ENCODE data around the gene ASCL3.

The ASCL3 gene

DNA sequence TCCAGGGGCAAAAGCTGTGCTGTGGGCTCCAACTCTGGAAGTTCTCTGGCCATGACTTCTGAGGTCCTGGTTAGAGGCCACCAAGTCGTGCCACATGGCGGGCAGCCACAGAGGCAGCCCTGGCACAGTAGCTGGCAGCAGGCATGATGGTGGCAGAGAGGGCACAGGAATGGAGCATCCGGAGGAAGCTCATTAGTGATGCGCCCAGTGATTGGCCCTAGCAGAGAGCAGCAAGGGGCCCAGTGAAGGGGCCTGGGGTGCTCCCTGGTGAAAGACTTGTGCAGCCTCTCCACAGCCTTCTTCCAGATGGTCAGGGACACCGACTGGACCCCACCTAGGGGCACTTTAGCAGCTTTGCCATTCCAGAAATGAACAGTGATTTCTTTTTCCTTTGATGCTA lies 17.1 kb downstream of the ASCL3 start:
- DNase-seq (ENCODE audit: low read depth): no peak
- TF ChIP-seq, protein P1, sequence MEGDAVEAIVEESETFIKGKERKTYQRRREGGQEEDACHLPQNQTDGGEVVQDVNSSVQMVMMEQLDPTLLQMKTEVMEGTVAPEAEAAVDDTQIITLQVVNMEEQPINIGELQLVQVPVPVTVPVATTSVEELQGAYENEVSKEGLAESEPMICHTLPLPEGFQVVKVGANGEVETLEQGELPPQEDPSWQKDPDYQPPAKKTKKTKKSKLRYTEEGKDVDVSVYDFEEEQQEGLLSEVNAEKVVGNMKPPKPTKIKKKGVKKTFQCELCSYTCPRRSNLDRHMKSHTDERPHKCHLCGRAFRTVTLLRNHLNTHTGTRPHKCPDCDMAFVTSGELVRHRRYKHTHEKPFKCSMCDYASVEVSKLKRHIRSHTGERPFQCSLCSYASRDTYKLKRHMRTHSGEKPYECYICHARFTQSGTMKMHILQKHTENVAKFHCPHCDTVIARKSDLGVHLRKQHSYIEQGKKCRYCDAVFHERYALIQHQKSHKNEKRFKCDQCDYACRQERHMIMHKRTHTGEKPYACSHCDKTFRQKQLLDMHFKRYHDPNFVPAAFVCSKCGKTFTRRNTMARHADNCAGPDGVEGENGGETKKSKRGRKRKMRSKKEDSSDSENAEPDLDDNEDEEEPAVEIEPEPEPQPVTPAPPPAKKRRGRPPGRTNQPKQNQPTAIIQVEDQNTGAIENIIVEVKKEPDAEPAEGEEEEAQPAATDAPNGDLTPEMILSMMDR (conservative IDR thresholded peaks at IDR 0.05; ENCODE audit: low read length): no peak
- no peak overlapping the region for H3K4me3 ChIP-seq (ENCODE audit: low read length)

DNA sequence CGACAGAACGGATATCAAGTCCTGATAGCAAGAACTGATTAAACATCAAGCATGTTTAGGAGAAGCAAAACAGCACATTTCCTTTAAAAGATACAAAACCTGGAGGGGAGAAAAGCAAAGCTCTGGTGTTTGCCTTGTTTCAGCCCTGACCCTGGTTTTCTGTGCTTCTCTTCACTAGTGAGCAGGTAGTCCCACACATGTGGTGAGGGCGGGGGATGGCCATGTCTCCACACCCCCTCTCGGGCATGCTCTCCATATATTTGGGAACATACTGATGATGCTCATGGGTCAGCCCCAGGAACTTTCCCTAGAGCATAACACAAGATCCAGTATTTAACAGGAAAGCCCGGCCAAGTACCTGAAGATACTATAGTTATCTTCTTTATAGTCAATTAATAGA lies 20.1 kb downstream of the ASCL3 start:
- no peak for DNase-seq (ENCODE audit: low read depth)
- TF ChIP-seq, protein P1 (conservative IDR thresholded peaks at IDR 0.05; ENCODE audit: low read length): no peak
- H3K4me3 ChIP-seq (ENCODE audit: low read length): no peak overlapping the region

DNA sequence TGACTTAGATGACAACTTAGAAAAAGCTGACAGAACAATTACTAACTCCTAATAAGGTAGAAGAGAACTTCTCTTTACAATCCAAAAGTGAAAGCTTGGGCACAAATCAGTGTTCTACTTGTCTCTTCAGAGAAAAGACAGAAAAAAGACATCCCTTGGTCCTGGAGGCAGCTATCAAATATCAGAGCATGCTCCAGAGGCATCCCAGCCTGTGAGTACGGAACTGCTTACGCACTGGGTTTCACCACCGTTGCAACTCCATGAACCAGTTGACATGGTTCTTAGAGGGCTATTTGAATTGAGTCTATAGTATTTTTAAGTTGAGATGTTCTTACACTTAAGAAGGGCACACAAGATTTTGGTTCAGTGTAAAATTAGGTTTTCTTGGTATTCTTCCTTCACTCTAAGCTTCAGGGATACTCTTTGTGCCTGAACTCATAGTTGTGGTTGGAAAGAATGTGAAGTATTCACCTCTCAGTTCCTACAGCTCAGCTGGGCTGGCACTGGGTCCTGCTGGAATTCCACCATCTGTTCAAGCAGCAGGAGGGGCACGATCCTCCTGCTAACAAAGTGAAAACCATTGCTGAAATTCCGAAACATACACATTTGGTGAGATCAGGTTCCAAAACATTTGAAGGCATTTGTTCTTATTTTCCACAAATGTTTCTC lies 25.5 kb downstream of the ASCL3 start:
- TF ChIP-seq, protein P1 (conservative IDR thresholded peaks at IDR 0.05; ENCODE audit: low read length): 0 out of 2 replicates have a peak, but pooled peaks have one; percentile 4
- H3K4me3 ChIP-seq (ENCODE audit: low read length): peak overlapping the region; percentile 23
- DNase-seq (ENCODE audit: low read depth): peak; percentile 96

DNA sequence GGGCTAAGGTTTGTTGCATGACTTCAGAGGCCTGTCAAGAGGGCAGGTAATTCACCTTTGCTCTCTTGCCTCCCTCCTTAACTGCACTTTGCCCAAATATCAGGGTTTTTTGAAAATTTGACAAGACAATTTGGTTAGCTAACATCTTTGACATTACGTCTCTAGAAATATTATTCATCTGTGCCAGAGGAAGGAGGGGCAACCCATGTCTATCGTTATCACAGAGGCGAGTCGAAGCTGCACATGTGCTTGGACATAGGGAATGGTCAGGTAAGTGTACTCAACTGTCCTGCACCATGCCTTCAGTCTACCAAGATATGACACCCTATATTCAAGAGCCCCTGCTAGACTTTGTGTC lies 28.2 kb downstream of the ASCL3 start:
- TF ChIP-seq, protein P1 (conservative IDR thresholded peaks at IDR 0.05; ENCODE audit: low read length): no peak
- H3K4me3 ChIP-seq (ENCODE audit: low read length): no peak overlapping the region; the same call in 1 of the 2 replicates
- DNase-seq (ENCODE audit: low read depth): no peak

DNA sequence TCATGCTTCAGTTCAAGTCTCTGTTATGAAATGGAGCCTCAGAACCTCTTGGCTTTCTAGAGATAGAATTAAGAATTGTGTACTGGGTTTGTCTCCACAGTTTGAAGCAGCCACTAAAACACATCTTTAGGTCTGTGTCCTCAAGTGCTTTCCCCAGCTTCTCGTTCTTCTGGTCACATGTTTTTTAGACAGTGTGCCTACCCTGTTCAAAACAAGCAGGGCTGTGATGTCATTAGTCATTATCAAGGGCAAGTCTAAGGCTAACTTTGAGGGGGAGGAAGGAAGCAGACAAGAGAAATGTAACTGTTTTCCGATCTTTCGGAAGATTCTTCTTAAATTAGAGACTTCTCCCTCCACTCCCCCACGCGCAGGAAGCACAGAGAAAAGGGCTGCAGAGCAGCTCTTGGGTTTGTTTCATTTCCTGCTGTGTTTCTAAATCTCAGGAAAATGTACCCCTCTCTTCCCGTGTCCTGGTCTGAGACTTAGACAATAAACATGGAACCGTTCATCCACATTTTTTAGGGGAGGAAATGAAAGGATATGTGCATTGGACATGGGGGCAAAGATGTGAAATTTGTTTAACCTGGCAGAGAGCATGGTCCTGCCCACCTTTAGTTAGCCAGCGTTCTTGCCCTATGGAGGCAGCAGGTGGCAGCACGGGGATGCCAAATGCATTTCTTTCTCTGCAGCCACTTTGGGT lies 28.7 kb downstream of the ASCL3 start:
- TF ChIP-seq, protein P1 (conservative IDR thresholded peaks at IDR 0.05; ENCODE audit: low read length): peak; percentile 67
- no peak for DNase-seq (ENCODE audit: low read depth)
- peak overlapping the region; percentile 25 for H3K4me3 ChIP-seq (ENCODE audit: low read length)

DNA sequence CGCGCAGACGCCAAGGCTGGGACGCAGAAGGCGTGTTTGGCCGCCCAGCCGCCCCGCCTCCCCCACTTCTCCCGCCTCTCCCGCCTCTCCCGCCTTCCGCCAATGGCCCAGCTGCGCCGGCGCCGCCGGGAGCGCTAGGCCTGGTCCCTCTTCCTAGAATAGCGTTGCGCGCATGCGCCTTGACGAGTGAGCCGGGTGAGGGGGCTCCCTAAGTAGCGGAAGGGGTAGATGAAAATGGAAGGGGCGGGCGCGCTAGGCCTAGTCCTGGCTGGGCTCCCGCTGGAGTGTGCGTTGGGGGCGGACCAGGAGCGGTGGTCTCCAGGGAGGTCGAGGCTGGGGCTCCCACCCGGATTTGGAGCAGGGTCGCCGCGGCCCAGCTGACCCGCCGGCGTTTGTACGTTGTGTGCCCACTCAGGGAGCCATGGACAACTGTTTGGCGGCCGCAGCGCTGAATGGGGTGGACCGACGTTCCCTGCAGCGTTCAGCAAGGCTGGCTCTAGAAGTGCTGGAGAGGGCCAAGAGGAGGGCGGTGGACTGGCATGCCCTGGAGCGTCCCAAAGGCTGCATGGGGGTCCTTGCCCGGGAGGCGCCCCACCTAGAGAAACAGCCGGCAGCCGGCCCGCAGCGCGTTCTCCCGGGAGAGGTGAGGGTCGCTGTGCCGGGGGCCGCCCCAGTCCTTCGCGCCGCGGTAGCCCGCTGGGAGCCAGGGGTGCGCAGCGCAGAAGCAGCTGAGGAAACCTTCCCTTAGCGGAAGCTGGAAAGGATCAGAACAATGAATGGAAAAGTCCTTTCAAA lies 31.6 kb downstream of the ASCL3 start, which contains the start of gene AKIP1:
Gene AKIP1 (plus strand): TSS at position 161 of the 795 bp plus-strand sequence. CDS start 261 bp downstream, at position 422.
- TF ChIP-seq, protein P1 (conservative IDR thresholded peaks at IDR 0.05; ENCODE audit: low read length): no peak
- peak; percentile 92 for DNase-seq (ENCODE audit: low read depth)
- H3K4me3 ChIP-seq (ENCODE audit: low read length): peak within 1 kb of the TSS; percentile 81

All from AG10803 (cell line).